GM12865 (cell line): ENCODE results near the gene ZNF273.

Experiments
- DNase-seq: peaks from one replicate; pipeline ENCODE4 v3.0.0; 2010; ENCODE audit warnings: low read depth
- H3K4me3 ChIP-seq: 2 replicates; pipeline ENCODE4 v1.5.1; 2011; ENCODE audit warnings: mild to moderate bottlenecking, low read depth, low read length, control low read depth
- CTCF ChIP-seq: IDR thresholded peaks from 2 replicates; pipeline ENCODE4 v1.5.1; 2011; ENCODE audit warnings: low read length, control low read depth, low read depth, inconsistent platforms; ENCODE audit not compliant: insufficient read depth; ENCODE audit errors: missing control alignments

ZNF273 gene

GRCh38 chr7:64965594-64965993, 62.5 kb downstream of the ZNF273 start:
- no peak for DNase-seq
- H3K4me3 ChIP-seq, result no peak overlapping the region
- TF ChIP-seq CTCF, result no peak

DNA sequence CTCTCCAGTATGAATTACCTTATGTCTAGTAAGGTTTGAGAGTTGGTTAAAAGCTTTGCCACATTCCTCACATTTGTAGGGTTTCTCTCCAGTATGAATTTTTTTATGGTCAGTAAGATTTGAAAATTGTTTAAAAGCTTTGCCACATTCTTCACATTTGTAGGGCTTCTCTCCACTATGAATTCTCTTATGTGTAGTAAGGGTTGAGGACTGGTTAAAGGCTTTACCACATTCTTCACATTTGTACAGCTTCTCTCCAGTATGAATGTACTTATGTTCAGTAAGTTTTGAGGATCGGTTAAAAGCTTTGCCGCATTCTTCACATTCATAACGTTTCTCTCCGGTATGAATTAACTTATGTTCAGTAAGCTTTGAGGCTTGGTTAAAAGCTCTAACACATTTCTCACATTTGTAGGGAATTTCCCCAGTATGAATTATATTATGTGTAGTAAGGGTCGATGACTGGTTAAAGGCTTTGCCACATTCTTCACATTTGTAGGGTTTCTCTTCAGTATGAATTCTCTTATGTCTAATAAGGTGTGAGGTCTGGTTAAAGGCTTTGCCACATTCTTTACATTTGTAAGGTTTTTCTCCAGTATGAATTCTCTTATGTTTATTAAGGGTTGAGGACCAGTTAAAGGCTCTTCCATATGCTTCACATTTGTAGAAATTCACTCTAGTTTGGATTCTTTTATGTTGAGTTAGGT, 75.6 kb downstream of the ZNF273 start:
- DNase-seq, result no peak
- H3K4me3 ChIP-seq, result no peak overlapping the region
- TF ChIP-seq CTCF, result no peak
